Tibial nerve (tissue), 4 donors: Measurements from ENCODE around the gene ARMC9. TPM values are rescaled to one million over a fixed set of nuclear protein-coding genes. Genes with fewer than 3 reads are reported as not detected.
"Not testable (repeated sequence)": the region's sequence is repeated elsewhere in the genome, so short reads cannot be mapped to it uniquely, and the experiment has no call there.

Experiments
- DNase-seq, 2 donors: peaks; one replicate each; pipeline ENCODE4 v3.0.0-alpha.2; 2019; ENCODE audit warnings: low spot score in 2 of 2
- H3K27ac ChIP-seq, 4 donors: fragments of 200-600 bp; sonication (generic) in 3 of 4; one replicate each; pipeline ENCODE4 v1.5.1; 2017 to 2019; ENCODE audit warnings: mild to moderate bottlenecking in 1 of 4
- H3K27me3 ChIP-seq, 2 donors: fragments of 200-600 bp; sonication (generic) in 1 of 2; one replicate each; pipeline versions ENCODE4 v1.5.1 to v1.6.0; 2017 to 2019
- H3K36me3 ChIP-seq, 3 donors: fragments of 200-600 bp; sonication (generic); one replicate each; pipeline ENCODE4 v1.5.1; 2018 to 2019
- H3K4me1 ChIP-seq, 4 donors: fragments of 200-600 bp; sonication (generic) in 3 of 4; one replicate each; pipeline ENCODE4 v1.5.1; 2017 to 2019
- H3K4me3 ChIP-seq, 4 donors: fragments of 200-600 bp; sonication (generic) in 3 of 4; one replicate each; pipeline ENCODE4 v1.5.1; 2017 to 2019; ENCODE audit warnings: mild to moderate bottlenecking in 1 of 4, moderate library complexity in 1 of 4
- H3K9me3 ChIP-seq, 4 donors: fragments of 200-600 bp; sonication (generic) in 3 of 4; one replicate each; pipeline ENCODE4 v1.5.1; 2017 to 2019
- CTCF ChIP-seq, 5 experiments: fragments of 200-600 bp in 3 of 5; fragments of 450-650 bp in 2 of 5; sonication (generic) in 3 of 5; IDR thresholded peaks; one replicate each; pipeline ENCODE4 v1.5.1; 2016 to 2019; ENCODE audit warnings: antibody characterized with exemption in 5 of 5, mild to moderate bottlenecking in 3 of 5, moderate library complexity in 2 of 5
- EP300 ChIP-seq, 2 donors: sonication (generic); formaldehyde crosslinking; IDR thresholded peaks; one replicate each; pipeline ENCODE4 v1.6.1; 2017; ENCODE audit warnings: antibody characterized with exemption in 2 of 2, mild to moderate bottlenecking in 1 of 2
- POLR2A ChIP-seq, 2 donors: fragments of 450-650 bp; IDR thresholded peaks; one replicate each; pipeline ENCODE4 v1.6.1; 2017; ENCODE audit warnings: antibody characterized with exemption in 2 of 2, mild to moderate bottlenecking in 2 of 2, moderate library complexity in 2 of 2
- WGBS, 2 donors: methylation state at CpG; one replicate each; pipeline ENCODE4 v1.1.5; 2018; 5-methylcytosine and 5-hydroxymethylcytosine counted together
- total RNA-seq, 4 donors: library from RNA; depleted of rRNA; stranded (reverse); fragments of >200 nt; gene quantifications; one replicate each; pipeline ENCODE4 v1.1.0, GENCODE V29; 2016

The ARMC9 gene
- total RNA-seq, 4 donors from 2014 or later: 8.7 to 30.0 (median 18.6) TPM

DNA sequence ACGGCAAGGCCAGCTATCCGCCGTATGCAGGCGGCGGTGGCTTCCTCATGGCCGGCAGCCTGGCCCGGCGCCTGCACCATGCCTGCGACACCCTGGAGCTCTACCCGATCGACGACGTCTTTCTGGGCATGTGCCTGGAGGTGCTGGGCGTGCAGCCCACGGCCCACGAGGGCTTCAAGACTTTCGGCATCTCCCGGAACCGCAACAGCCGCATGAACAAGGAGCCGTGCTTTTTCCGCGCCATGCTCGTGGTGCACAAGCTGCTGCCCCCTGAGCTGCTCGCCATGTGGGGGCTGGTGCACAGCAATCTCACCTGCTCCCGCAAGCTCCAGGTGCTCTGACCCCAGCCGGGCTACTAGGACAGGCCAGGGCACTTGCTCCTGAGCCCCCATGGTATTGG is 200.2 kb downstream of the ARMC9 start:
- Histone ChIP-seq H3K36me3 (no peaks in the 10 kb centered on the region), H3K9me3 (no peaks in the 10 kb centered on the region), H3K4me3 (no peak overlapping the region), H3K4me1 (peaks cover 0 to 39% (median 19%) of the 10 kb centered on the region in 4 donors), H3K27ac (no peak overlapping the region), H3K27me3 (peaks cover 0 to 26% of the 10 kb centered on the region in 2 donors)
- no peak for DNase-seq
- no peak for TF ChIP-seq EP300 (IDR thresholded peaks at IDR 0.05)
- no peak for TF ChIP-seq POLR2A (IDR thresholded peaks at IDR 0.05)
- WGBS, 2 donors: 96% methylated on average over 27 of the region's 27 CpGs

GRCh38 chr2:231399046-231399852 is 200.8 kb downstream of the ARMC9 start:
- DNase-seq: no peak
- peak overlapping the region in 2 of 4 donors; percentile 23 to 78 for H3K27ac ChIP-seq
- H3K27me3 ChIP-seq: peaks cover 0 to 20% of the 10 kb centered on the region in 2 donors
- peaks cover 0 to 39% (median 19%) of the 10 kb centered on the region in 4 donors for H3K4me1 ChIP-seq
- H3K4me3 ChIP-seq: no peak overlapping the region
- H3K9me3 ChIP-seq: no peaks in the 10 kb centered on the region
- TF ChIP-seq EP300 (IDR thresholded peaks at IDR 0.05) (no peak), POLR2A (IDR thresholded peaks at IDR 0.05) (no peak), CTCF (IDR thresholded peaks at IDR 0.05) (no peak)
- no peaks in the 10 kb centered on the region for H3K36me3 ChIP-seq
- 78 to 86% methylated on average over 17 to 19 of the region's 23 CpGs for WGBS, 2 donors

DNA sequence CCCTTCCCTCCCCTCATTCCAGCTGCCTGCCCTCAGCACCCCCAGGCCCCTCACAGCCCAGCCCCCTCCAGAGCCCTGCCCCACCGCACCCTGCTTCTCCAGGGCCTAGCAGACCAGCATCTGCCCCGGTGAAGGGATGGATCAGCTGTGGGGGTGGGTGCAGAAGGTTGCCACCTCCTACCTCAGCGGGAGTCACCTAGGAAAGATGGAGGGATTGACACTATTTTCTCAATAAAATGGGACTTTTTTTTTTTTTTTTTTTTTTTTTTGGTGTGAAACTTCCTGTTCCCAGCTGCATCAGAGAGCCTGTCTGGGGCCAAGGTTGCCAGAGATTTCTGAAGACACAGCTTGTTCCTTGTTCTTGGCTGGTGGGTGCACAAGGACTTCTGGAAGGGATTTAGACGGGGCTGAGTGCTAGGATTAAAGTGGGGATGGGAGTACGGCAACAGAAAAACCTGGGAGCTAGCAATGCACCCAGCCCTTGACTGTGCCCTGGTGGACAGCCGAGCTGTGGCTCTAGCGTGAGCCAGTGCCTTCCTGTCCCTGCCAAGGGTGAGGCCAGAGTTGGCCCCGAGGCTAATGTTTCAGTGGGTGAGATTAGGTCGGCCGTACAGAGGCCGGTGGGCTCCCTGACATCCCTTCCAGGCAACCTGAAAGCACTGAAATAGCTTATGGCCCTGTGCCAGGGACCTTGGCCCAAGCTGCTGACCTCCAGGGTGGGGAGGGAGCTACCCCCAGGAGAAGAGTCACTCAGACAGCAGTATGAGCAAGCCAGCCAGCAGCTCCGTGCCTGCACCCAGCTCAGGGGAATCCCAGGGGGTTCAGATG is 201.6 kb downstream of the ARMC9 start:
- WGBS, 2 donors: 35 to 47% methylated on average over 11 to 12 of the region's 12 CpGs
- no peak overlapping the region for H3K4me3 ChIP-seq
- DNase-seq: no peak
- no peaks in the 10 kb centered on the region for H3K36me3 ChIP-seq
- peak overlapping the region in 3 of 4 donors; percentile 51 to 78 (median 64) for H3K27ac ChIP-seq
- TF ChIP-seq CTCF (IDR thresholded peaks at IDR 0.05) (peak in 1 of 5 experiments; percentile 6), POLR2A (IDR thresholded peaks at IDR 0.05) (no peak), EP300 (IDR thresholded peaks at IDR 0.05) (no peak)
- no peaks in the 10 kb centered on the region for H3K9me3 ChIP-seq
- peaks cover 0 to 12% of the 10 kb centered on the region in 2 donors for H3K27me3 ChIP-seq
- H3K4me1 ChIP-seq: peaks cover 0 to 37% (median 16%) of the 10 kb centered on the region in 4 donors

- H3K36me3 ChIP-seq, H3K27me3 ChIP-seq, H3K9me3 ChIP-seq, H3K4me3 ChIP-seq, DNase-seq: not testable (repeated sequence)
- 53% methylated on average over 8 of the region's 8 CpGs for WGBS, 2 donors
- peak overlapping the region in 3 of 4 donors; percentile 51 to 78 (median 64) for H3K27ac ChIP-seq
- H3K4me1 ChIP-seq: peaks cover 0 to 35% (median 16%) of the 10 kb centered on the region in 4 donors
These were observed 202.2 kb downstream of the ARMC9 start for GRCh38 chr2:231400681-231401080.

- H3K36me3 ChIP-seq, H3K9me3 ChIP-seq, H3K4me3 ChIP-seq, H3K27me3 ChIP-seq, DNase-seq, H3K27ac ChIP-seq: not testable (repeated sequence)
- H3K4me1 ChIP-seq: peaks cover 0 to 35% (median 15%) of the 10 kb centered on the region in 4 donors
- 79 to 87% methylated on average over 23 of the region's 23 CpGs for WGBS, 2 donors
These were observed 202.7 kb downstream of the ARMC9 start for GRCh38 chr2:231401101-231401500.

- not testable (repeated sequence) for DNase-seq, H3K27ac ChIP-seq, H3K27me3 ChIP-seq, H3K4me3 ChIP-seq, H3K36me3 ChIP-seq, H3K9me3 ChIP-seq
- 70 to 72% methylated on average over 12 to 14 of the region's 14 CpGs for WGBS, 2 donors
- peaks cover 0 to 32% (median 14%) of the 10 kb centered on the region in 4 donors for H3K4me1 ChIP-seq
These were observed 205.2 kb downstream of the ARMC9 start for GRCh38 chr2:231403421-231404182.

GRCh38 chr2:231404183-231404578 is 205.8 kb downstream of the ARMC9 start:
- H3K9me3 ChIP-seq, H3K27ac ChIP-seq, DNase-seq, H3K27me3 ChIP-seq, H3K36me3 ChIP-seq, H3K4me3 ChIP-seq: not testable (repeated sequence)
- H3K4me1 ChIP-seq: peaks cover 0 to 27% (median 13%) of the 10 kb centered on the region in 4 donors
- WGBS, 2 donors: 87 to 93% methylated on average over 14 to 15 of the region's 16 CpGs
